GM12875 (cell line): ENCODE data around the gene CABYR.

Experiments used
- H3K4me3 ChIP-seq: one replicate; pipeline ENCODE4 v1.5.1; 2011; ENCODE audit warnings: low read depth, low read length, control low read depth
- TF ChIP-seq, protein P1 (sequence below): IDR thresholded peaks from 2 replicates; pipeline ENCODE4 v1.5.1; 2011; ENCODE audit warnings: low read depth, mild to moderate bottlenecking, control low read depth, inconsistent platforms, low read length, moderate library complexity, borderline replicate concordance; ENCODE audit not compliant: insufficient read depth

CABYR gene, protein sequence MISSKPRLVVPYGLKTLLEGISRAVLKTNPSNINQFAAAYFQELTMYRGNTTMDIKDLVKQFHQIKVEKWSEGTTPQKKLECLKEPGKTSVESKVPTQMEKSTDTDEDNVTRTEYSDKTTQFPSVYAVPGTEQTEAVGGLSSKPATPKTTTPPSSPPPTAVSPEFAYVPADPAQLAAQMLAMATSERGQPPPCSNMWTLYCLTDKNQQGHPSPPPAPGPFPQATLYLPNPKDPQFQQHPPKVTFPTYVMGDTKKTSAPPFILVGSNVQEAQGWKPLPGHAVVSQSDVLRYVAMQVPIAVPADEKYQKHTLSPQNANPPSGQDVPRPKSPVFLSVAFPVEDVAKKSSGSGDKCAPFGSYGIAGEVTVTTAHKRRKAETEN

DNA sequence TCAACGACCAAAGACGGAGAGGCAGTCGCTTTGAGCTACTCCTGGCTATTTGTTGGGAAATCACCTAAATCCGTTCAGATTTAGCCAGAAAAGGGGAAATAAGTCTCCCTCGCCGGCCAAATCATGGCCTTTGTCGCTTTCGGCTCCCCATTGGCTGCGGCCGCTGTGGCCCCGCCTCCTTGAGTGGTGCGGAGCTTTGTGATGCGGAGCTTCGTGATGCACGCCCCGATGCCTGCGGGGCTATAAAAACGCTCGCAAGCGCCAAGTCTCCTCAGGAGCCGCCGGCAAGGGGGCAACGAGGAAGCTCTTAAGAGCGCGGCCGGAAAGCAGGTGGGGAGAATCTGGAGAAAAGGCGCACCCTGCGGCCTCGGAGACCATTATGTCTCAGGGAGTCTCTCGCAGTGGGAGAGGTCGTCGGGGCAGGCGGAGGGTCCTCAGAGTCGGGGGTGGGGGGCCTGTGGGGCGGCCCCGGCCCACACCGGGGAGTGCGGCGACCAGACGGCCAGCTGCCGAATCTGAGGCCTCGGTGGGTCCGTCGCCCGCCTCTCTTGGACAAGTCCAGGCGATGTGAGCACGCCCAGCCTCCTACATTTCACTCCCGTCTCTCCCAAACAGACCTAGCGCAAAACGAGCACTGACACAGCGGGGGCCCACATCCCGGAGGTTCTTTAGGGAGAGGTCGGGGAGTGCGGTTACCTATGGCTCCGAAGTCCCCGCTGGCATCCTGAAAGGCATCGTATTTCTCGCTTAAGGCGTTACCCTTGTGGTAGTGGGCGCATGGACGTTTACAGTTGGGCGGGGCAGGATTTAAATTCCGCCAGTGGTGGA lies at the start of gene CABYR:
Gene CABYR (plus strand): TSS at position 274 of the 828 bp plus-strand sequence. CDS start 4,053 bp downstream, outside the sequence.
- H3K4me3 ChIP-seq = peak within 1 kb of the TSS; percentile 47
- TF ChIP-seq, protein P1, sequence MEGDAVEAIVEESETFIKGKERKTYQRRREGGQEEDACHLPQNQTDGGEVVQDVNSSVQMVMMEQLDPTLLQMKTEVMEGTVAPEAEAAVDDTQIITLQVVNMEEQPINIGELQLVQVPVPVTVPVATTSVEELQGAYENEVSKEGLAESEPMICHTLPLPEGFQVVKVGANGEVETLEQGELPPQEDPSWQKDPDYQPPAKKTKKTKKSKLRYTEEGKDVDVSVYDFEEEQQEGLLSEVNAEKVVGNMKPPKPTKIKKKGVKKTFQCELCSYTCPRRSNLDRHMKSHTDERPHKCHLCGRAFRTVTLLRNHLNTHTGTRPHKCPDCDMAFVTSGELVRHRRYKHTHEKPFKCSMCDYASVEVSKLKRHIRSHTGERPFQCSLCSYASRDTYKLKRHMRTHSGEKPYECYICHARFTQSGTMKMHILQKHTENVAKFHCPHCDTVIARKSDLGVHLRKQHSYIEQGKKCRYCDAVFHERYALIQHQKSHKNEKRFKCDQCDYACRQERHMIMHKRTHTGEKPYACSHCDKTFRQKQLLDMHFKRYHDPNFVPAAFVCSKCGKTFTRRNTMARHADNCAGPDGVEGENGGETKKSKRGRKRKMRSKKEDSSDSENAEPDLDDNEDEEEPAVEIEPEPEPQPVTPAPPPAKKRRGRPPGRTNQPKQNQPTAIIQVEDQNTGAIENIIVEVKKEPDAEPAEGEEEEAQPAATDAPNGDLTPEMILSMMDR = no peak

DNA sequence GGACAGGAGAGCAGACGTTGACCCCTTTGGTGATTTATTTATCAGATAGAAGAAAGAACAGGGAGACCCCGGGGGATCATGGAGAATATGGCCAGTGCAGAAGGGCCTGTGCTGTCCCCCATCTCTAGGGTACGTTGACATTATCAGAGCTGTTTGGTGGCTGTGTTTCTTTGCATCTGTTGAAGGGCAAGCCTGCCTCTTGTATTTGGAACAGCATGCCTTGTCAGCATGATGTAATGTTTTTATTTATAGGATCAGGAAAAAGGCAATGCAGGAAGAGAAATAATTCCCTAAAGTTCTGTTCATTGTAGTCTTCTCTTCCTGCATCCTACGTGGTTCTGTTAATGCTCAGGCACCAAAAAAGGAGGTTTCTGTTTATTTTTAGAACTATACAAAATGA lies 49.8 kb upstream of the CABYR start:
- TF ChIP-seq, protein P1 = no peak
- H3K4me3 ChIP-seq = no peak overlapping the region

DNA sequence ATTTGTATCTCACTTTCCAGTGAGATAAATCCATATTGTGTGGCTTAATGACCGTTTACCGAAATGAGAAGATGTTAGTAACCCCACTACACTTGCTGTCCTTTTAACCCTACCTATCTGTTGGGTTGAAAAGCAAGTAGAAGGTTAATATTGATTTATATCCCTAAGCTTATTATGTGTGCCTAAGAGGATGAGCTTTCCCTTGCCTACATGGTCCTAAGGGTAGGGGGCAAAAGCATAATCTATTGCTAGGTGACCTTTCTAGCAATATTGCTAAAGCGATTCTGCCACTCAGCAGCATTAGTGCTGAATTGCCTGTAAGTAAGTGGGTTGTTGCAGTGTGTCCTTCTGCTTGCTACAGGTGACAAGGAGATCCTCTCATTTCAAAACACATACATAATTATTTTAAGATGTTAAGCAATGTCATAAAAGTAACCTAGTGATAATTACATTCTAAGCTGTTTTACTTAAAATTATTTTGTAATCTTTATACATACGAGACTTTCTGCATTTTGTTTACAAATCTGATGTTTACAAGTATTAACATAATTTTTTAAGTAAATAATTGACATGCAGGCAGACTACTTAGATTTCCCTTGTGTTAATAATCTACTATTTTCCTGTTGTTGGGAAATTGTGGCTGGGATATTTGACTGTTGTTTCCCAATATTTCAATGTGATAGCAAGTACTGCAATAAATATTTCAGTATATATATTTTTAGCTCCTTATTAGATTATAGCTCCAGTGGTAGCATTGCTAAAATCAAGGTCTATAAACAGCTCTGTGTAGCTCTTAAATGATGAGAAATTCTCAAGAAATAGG lies 49.1 kb upstream of the CABYR start:
- TF ChIP-seq, protein P1 = no peak
- H3K4me3 ChIP-seq = no peak overlapping the region

DNA sequence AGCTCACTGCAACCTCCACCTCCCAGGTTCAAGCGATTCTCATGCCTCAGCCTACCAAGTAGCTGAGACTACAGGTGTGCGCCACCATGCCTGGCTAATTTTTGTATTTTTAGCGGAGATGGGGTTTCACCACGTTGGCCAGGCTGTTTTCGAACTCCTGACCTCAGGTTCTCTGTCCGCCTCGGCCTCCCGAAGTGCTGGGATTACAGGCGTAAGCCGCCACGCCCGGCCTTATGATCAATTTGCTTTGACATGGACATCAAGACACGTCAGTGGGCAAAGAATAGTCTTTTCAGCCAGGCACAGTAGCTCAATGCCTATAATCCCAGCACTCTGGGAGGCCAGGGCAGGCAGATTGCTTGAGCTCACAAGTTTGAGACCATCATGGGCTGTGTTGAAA lies 48.0 kb upstream of the CABYR start:
- TF ChIP-seq, protein P1 = no peak
- H3K4me3 ChIP-seq = no peak overlapping the region

DNA sequence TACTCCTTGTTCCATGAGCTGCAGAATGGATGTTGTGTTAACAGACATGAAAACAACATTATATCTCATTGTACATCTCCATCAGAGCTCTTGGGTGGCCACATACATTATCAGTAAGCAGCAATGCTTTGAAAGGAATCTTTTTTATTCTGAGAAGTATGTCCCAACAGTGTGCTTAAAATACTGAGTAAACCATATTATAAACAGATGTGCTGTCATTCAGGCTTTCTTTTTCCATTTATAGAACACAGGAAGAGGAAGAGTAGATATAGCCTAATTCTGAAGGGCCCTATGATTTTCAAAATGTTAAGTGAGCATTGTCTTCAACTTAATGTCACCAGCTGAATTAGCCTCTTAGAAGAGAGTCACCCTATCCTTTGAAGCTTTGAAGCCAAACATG lies 44.3 kb upstream of the CABYR start:
- TF ChIP-seq, protein P1 = no peak

DNA sequence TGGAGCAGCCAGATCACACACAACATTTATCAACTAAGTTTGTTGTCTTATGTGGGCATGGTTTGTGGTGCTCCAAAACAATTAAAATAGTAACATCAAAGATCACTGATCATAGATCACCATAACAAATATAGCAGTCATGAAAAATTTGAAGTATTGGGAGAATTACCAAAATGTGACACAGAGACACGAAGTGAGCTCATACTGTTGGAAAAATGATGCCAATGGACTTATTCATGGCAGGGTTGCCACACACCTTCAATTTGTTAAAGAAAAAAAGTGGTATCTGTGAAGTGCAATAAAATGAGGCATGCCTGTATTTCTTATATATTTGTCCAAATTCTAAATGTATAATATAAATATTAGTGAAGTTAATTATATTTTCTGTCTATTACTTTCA lies 42.9 kb upstream of the CABYR start:
- H3K4me3 ChIP-seq = no peak overlapping the region
- TF ChIP-seq, protein P1 = no peak

More for the DNA sequence above, 44.3 kb upstream of the CABYR start:
- no peak overlapping the region for H3K4me3 ChIP-seq
